NCI-H526 (cell line): ENCODE data around the gene TTC23.
"Not testable (repeated sequence)": the region's sequence is repeated elsewhere in the genome, so short reads cannot be mapped to it uniquely, and the experiment has no call there.

Experiments
- DNase-seq, 2 experiments: peaks; one replicate each; lab custom pipeline; 2025; lab: John Stamatoyannopoulos, UW

TTC23 gene

DNA sequence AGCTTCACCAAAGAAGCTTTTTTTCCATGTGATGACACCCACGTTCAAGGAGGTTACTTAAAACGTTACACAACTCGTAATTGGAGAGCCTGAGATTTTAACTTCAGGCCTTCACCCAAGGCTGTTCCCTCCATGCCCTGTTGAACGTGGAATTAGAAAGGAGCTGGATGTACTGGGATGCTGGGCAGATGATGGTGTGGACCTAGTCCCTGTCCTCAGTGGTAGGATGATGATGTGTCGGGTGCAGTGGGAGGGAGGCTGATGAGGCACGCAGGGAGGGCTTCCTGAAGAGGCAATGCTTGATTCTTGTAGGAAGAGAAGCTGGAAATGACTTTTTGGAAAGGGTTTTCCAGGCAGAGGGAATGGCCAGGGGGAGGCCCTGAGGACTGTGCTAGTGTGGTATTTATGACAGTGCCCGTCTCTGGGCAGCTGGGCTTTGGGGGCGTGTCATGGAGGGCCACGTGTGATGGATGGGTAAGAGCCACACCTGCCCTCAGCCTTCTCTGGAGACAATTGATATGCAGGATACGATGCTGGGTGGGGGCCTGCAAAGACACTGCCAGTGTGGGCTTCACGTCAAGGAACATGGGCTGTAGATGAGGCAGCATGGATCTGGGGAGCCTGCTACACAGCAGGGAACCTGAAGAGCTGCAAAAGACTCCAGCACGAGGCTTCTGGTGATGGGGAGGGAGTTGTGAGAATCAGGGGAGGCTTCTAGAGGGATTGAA is 129.2 kb downstream of the TTC23 start:
- DNase-seq, result no peak

DNA sequence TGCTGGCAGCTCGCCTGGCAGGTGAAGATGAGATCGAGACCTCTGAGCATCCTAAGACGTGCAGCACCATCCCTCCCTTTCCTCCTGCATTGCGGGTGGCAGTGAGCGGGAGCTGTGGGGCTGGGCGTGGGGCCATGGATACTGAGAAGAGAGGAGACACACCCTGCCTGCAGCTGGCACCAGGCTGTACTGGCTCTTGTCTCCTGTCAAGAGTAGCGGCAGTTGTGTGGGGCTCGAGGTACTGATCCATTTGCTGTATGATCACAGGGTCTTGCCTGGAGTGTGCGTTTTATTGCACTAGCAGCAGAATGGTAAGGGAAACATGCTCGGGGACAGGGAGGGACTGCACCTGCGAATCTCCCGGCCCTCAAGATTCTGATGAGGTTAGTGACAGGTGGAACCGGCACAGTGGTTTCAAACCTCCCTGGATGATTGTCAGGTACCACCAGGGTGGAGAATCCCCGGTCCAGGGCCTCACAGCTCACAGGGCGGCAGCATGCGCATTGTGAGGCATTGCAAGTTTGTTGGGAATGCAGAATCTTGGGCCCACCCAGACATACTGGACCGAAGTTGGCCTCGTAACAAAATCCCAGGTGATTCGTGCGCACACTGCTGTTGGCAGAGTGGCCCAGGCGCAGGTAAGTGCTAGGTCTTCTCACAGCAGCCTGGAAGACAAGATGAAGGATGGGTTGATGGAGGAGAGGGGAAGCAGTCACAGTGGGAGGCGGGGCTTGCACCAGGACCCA is 130.4 kb downstream of the TTC23 start:
- DNase-seq, result no peak

DNA sequence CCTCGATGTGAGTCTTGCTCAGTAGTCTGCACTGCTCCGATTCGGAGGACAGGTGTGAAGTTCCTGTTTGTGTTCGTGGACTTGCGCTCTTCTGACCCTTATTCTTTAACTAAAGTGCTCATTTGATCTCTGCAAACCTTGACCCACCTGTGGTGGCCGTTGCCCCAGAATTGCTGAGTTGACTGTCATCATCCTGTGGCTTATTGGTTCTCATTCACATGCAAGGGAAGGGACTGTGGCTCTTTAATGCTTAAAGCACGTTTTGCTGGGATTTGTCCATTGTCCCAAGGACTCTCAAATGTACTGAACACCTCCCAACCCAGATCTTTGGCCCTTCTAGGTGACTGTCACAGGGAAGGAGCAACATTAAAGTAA is 131.1 kb downstream of the TTC23 start:
- no peak for DNase-seq

DNA sequence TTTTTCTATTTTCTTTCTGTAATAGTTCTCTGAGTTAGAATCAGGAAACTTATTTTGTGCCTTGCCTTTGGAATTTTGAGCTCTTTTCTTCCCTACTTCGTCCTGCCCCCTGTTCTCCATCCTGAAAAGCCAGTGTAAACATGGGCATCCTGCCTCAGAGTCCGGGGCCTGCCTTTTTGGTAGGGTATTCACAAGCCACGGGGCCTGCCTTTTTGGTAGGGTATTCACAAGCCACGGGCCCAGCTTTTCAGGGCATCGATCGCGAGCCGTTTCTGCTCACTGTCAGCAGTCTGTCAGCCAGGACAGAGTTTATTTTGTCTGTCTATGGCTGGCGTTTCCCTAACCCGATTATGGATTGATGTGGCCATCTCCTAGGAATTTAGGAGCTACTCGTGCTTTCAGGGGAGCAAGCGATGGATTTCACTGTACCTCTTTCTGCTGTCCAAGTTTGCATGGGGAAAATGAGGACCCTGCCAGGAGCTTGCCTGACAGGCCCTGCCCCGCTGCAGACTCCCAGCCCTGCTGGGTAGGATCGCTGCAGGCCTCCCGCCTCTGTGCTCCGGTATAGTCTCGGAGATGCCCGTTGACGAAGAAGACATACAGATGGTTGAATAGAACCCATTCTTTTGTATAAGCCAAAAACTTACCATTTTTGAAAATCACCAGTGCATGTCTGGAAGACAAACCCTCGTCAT is 131.7 kb downstream of the TTC23 start:
- DNase-seq, result no peak

DNA sequence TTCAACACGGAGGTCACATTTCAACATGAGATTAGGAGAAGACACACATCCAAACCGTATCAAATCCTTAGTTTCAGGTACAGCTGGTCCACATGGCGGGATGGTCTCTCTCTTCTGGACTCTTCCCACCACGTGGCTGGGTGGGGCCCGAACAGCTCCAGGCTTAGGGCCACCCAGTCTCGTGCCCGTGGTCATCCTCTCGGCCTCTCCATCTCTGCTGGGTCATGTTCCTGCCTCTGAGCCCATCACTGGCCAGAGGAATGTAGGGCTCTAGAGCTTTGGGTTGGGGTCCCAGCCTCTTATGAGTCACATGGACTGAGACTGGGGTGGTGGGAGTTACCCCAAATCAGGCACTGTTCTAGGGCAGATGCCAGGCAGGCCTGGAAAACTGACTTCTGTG is 132.3 kb downstream of the TTC23 start:
- DNase-seq, result no peak

DNA sequence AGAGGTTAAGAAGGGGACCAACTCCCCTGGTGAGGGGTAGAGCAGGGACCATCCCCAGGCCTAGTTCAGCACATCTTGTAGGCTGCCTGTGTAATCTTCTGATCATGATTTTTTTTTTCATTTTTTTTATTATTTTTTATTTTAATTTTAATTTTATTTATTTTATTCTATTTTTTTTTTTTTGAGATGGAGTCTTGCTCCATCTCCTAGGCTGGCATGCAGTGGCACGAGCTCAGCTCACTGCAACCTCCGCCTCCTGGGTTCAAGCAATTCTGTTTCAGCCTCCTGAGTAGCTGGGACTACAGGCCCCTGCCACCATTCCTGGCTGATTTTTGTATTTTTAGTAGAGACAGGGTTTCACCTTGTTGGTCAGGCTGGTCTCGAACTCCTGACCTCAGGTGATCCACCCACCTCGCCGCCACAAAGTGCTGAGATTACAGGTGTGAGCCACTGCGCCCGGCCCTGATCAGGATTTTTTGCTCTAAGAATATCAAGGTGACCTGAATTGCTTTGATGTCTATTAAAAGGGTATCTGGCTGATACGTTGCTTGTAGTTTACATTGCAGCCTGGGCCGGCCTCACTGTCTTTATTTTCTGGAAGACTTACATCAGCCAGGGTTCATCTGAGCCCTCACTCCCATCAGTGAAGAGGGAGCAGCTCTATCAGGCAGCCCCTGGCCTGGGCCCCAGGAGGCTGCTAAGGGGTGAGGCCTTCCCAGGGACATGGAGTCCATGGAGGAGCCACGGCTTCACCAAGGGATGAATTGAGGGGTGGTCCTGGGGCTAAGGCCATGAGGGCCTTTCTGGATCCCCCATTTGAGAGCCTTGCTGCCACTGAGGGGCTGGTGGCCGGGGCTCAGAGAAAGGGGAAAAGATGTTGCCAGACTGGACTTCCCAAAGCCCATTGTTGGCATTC is 133.8 kb downstream of the TTC23 start:
- DNase-seq, result no peak

DNA sequence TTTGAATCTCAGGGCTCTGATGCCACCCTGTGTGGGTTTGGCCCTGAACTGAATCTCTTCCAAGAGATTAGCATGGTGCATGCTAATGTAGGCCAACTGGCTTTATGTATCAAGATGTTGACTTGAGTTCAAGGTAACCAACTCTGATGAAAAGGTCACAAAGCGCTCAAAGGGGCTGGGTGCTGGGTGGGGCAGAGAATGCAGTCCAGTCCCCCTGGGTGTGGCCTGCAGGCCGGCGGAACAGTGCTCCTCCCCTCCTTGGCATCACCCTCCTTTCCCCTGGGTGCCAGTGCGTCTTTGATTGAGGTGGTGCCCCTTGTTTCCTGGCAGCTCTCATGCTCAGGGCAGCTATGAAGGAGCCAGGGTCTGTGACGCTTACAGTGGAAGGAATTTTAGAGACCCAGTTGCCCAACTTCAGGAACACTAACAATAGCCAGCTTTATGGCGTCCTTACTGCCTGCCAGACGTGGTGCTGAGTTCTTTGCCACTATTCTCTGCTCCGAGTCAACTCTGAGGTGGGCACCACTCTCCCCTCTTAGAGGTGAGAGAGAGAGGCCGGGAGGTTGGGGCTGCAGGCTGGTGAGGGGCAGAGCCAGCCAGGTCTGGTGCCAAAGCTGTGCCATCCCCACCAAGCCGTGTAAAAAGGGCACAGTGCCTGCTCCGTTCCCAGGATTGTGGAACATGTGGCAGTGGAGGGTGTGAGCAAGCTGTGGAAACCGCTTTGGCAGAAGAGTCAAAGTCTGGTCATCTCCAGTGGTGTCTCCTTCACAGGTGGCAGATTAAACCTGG is 134.7 kb downstream of the TTC23 start:
- no peak for DNase-seq

DNA sequence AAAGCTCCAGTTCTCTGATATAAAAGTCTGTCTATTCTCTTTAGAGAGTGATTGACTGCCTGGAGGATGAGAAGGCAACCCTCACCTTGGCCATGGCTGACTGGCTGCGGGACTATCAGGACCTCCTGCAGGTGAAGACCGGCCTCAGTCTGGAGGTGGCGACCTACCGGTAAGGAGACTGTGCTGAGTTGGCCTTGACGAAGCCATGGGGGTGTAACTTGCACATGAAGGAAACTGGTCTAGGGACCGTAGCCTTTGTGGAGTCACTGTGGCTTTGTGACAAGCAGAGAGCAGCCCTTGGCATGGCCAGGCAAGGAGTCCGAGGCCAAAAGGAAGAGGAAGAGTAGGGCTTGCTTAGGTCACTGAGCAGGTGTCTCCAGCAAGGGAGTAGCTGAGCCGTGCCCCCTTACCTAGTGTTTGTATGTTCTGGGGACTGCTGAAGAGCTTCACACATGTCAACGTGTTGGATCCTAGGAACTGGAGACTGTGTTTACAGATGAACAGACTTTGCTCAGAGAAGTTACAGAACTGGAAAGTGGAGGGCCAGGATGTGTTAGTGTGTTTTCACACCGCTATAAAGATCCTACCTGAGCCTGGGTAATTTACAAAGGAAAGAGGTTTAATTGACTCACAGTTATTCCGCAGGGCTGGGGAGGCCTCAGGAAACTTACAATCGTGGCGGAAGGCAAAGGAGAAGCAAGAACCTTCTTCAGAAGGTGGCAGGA is 135.7 kb downstream of the TTC23 start:
- no peak for DNase-seq

DNA sequence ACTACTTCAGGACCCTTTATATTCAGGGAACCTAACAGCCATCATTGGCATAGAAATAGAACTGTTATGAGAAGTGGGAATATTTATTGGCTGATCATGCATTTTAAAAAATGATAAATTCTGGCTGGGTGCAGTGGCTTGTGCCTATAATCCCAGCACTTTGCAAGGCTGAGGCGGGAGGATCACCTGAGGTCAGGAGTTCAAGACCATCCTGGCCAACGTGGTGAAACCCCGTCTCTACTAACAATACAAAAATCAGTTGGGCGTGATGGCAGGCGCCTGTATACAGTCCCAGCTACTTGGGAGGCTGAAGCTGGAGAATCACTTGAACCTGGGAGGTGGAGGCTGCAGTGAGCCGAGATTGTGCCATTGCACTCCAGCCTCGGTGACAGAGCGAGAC is 137.7 kb downstream of the TTC23 start:
- DNase-seq, result not testable (repeated sequence)

DNA sequence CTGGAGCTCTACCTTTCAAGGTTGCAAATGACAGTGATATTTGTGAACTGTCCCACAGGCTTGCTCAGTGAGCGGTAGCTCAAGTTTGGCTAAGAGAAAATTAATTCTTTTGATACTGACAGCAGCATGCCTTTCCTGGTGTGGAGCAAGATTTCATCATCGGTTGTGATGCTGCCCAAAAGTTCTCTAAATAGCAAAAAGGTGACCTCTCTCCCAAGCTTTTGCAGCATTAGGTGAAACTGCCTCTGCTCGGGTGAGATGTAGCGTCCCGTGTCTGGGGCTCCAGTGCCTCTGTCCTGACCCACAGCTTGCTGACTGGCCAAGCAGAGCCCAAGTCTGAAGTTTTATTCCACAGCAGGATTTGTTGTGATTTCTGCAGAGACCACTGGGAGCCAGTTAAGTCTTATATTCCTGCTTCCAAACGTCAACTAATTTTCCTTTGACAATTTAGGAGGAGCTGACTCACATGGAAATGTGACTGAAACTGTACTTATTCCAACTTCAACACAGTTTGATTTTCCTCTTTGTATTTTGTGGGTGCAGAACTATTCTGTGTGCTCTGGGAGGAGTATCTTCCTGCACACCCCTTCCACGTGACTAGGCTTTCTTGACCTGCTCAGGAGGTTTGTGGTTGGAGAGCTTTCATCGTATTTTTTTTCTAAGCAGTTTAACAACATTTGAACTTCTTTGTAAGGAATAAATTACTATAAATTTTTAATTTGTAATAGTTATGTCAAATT is 138.6 kb downstream of the TTC23 start:
- no peak for DNase-seq

DNA sequence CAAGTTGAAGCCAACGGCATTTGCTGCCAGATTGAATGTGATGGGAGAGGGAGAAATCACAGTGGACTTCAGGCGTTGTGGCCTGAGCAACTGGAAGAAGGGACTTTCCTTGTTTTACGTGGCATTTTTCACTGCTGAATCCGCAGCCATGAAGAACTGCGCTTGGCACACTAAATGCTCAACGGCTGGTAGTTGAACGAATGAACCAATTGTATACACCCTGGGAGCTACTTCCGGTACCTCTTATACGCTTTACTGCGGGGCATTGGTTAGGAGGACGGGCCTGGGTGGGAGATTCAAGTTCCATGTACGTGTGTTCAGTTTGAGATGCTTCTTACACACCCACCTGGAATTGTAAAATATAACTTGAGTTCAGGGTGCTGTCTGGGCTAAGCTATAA is 139.3 kb downstream of the TTC23 start:
- DNase-seq, result no peak

DNA sequence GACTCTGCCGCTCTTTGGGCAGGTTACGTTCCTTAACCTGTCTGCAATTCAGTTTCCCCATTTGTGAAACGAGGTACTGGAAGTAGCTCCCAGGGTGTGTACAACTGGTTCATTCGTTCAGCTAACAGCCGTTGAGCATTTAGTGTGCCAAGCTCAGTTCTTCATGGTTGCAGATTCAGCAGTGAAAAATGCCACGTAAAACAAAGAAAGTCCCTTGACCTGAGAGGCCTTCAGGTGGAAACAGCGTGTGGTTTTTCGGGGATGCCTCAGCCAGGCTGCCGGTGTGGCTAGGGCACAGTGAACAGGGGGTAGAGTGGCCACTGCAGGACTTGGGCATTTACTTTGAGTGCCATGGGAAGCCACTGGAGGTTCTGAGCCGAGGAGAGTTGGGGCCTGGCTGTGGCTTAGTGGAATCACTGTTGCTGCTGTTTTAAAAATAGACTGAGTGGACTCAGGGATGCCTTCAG is 139.8 kb downstream of the TTC23 start:
- no peak for DNase-seq

DNA sequence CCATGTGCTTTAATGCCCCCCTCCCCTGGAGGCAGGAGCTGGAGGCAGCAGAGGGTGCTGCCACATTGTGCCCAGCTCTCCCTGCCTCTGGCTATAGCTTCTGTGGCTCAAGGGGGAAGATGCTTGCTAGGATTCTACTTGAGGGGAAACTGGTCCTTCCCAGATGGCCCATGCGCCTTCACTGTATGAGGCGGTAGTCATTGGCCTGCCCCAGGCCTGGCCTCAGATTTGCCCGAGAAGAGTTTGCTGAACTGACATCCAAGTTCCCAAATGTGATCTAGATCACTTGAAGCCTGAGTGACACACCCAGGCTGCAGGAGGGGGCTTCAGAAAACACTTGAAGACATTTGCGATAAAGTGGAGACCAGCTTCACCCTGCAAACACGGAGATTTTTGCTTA is 140.4 kb downstream of the TTC23 start:
- no peak for DNase-seq

DNA sequence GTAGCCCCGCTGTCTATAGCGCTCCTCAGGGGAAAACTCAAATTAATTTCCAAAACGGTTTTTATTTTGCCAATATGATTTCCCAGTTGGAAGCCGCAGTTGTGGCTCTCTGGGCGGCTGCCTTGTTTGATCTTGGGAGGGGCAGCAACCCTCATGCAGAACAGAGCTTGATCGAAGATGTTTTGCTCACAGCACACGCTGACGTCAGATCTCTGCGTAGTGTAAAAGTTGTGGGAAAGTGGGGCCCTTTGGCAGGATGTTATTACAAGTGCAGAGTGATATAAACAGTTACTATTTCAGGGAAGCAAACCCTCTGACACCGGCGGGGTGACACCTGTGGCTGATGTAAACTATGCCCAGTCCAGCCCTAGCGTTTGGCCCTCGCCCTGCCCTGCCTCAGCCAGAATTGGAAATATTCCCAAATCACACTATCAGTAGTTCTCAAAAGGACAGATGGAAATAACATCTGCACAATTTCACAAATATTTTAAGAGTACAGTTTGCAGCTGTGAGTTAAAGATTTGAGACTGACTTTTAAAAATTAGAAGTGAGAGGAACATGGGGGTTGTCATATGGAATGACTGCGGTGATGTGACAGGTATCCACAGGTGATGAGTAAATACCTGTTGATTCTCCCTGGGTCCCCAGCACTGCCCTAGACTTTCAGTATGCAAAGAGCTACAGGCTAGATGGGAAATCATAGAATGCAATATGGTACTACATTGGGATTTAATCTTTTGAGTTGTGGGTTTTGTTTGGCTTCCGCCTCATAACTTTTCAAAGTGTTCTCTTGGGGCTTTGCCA is 142.8 kb downstream of the TTC23 start:
- DNase-seq, result no peak

DNA sequence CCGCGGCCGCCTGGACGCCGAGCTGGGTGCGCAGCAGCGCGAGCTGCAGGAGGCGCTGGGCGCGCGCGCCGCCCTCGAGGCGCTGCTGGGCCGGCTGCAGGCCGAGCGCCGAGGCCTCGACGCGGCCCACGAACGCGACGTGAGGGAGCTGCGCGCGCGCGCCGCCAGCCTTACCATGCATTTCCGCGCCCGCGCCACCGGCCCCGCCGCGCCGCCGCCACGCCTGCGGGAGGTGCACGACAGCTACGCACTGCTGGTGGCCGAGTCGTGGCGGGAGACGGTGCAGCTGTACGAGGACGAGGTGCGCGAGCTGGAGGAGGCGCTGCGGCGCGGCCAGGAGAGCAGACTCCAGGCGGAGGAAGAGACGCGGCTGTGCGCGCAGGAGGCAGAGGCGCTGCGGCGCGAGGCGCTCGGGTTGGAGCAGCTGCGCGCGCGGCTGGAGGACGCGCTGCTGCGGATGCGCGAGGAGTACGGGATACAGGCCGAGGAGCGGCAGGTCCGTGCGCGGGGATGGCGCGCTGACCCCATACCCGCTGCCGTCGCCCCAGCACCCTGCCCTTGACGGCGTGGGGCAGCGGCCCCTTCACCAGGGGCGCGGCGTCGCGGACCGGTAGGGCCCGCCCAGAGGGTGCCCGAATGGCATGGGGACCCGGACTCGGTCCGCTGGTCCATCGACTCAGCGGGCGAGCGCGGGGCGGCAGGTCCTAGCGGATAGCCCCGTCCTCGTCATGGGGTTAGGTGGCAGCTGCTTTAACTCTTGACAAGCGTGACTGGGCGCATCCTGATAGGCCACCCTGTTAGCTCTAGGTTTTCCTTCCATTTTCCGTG is 143.7 kb downstream of the TTC23 start:
- DNase-seq, result peak in 1 of 2 experiments; percentile 79

DNA sequence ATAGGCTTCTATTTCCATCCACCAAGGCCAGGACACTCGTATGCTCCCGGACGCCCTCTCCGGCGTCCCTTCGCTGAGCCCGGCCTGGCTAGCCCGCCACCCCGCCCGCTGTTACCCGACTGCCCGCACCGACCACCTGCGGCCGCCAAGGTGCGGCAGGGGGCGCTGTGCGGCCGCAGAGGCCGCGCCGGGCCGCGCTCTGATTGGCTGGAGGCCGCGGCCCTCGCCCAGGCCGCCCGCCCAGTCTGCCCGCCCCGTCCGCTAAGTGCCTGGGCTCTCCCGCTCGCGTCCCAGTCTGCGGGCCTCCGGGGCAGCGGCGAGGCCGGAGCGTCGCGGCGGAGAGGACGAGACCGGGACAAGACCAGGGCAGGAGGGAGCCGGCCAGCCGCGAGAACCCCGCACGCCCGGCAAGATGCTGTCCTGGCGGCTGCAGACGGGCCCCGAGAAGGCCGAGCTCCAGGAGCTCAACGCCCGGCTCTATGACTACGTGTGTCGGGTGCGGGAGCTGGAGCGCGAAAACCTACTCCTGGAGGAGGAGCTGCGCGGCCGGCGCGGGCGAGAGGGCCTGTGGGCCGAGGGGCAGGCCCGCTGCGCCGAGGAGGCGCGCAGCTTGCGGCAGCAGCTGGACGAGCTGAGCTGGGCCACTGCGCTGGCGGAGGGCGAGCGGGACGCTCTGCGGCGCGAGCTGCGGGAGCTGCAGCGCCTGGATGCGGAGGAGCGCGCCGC is 144.4 kb downstream of the TTC23 start, which contains the start of gene SYNM:
SYNM (plus strand) TSS at position 293 of the 726 bp plus-strand sequence; CDS start at position 413, 120 bp downstream.
- peak; percentile 60 to 91 for DNase-seq

DNA sequence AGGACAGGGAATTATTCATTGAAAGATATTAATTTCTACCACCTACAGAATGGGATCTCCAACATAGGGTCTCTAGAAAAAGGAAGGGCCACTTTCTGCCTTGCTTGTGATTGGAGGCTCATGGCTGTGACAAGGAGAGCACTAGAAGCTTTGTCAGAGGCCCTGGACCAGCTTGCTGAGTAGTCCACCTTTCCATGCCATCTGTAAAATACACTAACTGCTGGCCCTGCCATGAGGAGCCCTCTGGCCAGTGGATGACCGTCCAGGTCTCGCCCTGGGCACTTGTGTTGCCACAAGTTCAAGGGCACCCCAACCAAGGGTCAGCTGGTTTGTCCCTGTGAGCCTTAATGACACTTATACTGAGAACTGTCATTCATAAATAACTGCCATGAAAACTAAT is 146.1 kb downstream of the TTC23 start:
- DNase-seq, result no peak
